Panc1 (cell line): ENCODE data around the gene SLCO4A1.

Source experiments
- SIN3A ChIP-seq: IDR thresholded peaks from 2 replicates; pipeline ENCODE4 v1.6.1; 2012; ENCODE audit warnings: low read depth, mild to moderate bottlenecking, low read length, moderate library complexity, borderline replicate concordance; ENCODE audit not compliant: insufficient read depth
- TF ChIP-seq, protein P1 (sequence below): fragments of 450-650 bp; IDR thresholded peaks from 2 replicates; pipeline ENCODE4 v1.5.1; 2017; ENCODE audit warnings: mild to moderate bottlenecking
- TF ChIP-seq, protein P2 (sequence below), 2 experiments: IDR thresholded peaks; 2 replicates each; pipeline ENCODE4 v1.6.1; 2011 to 2012; ENCODE audit warnings: low read depth in 2 of 2, control low read depth in 1 of 2, low read length in 1 of 2, mild to moderate bottlenecking in 1 of 2, moderate library complexity in 1 of 2; ENCODE audit not compliant: insufficient read depth in 1 of 2

DNA sequence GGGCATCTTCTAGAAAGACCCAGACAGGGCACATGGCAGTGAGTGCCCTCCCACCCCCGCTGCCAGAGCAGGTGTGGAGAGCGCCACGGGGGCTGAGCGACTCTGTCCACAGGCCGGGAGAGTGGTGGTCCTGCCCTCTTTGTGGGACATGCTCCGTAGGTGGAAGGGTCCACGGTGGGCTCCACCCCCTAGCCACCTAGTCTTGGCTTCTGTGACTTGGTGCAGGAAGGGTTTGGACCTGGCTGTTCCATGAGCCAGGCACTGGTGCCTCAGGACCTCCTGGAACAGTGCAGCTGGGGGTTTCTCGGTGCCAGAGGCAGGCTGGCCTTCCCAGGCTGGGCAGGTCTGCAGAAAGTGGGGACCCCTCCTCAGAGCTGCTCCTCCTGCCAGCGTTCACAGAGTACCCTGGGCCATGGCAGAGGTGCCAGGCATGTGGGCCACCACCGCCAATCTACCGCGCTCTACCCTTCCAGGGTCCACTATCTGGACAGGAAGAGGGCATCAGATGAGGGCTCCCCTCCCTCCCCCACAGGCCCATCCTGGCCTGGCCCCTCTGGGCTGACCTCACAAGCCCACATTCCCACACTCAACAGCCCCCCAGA is 23.0 kb downstream of the SLCO4A1 start:
- TF ChIP-seq, protein P1, sequence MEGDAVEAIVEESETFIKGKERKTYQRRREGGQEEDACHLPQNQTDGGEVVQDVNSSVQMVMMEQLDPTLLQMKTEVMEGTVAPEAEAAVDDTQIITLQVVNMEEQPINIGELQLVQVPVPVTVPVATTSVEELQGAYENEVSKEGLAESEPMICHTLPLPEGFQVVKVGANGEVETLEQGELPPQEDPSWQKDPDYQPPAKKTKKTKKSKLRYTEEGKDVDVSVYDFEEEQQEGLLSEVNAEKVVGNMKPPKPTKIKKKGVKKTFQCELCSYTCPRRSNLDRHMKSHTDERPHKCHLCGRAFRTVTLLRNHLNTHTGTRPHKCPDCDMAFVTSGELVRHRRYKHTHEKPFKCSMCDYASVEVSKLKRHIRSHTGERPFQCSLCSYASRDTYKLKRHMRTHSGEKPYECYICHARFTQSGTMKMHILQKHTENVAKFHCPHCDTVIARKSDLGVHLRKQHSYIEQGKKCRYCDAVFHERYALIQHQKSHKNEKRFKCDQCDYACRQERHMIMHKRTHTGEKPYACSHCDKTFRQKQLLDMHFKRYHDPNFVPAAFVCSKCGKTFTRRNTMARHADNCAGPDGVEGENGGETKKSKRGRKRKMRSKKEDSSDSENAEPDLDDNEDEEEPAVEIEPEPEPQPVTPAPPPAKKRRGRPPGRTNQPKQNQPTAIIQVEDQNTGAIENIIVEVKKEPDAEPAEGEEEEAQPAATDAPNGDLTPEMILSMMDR = no peak
- TF ChIP-seq, protein P2, sequence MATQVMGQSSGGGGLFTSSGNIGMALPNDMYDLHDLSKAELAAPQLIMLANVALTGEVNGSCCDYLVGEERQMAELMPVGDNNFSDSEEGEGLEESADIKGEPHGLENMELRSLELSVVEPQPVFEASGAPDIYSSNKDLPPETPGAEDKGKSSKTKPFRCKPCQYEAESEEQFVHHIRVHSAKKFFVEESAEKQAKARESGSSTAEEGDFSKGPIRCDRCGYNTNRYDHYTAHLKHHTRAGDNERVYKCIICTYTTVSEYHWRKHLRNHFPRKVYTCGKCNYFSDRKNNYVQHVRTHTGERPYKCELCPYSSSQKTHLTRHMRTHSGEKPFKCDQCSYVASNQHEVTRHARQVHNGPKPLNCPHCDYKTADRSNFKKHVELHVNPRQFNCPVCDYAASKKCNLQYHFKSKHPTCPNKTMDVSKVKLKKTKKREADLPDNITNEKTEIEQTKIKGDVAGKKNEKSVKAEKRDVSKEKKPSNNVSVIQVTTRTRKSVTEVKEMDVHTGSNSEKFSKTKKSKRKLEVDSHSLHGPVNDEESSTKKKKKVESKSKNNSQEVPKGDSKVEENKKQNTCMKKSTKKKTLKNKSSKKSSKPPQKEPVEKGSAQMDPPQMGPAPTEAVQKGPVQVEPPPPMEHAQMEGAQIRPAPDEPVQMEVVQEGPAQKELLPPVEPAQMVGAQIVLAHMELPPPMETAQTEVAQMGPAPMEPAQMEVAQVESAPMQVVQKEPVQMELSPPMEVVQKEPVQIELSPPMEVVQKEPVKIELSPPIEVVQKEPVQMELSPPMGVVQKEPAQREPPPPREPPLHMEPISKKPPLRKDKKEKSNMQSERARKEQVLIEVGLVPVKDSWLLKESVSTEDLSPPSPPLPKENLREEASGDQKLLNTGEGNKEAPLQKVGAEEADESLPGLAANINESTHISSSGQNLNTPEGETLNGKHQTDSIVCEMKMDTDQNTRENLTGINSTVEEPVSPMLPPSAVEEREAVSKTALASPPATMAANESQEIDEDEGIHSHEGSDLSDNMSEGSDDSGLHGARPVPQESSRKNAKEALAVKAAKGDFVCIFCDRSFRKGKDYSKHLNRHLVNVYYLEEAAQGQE (IDR thresholded peaks at IDR 0.05; ENCODE audit: insufficient read depth in 1 of 2, low read depth in 2 of 2, low read length in 1 of 2) = no peak
- no peak for TF ChIP-seq SIN3A
